Measurements from ENCODE around the gene MCTP1.
"Not testable (repeated sequence)": the region's sequence is repeated elsewhere in the genome, so short reads cannot be mapped to it uniquely, and the experiment has no call there.

The MCTP1 gene

DNA sequence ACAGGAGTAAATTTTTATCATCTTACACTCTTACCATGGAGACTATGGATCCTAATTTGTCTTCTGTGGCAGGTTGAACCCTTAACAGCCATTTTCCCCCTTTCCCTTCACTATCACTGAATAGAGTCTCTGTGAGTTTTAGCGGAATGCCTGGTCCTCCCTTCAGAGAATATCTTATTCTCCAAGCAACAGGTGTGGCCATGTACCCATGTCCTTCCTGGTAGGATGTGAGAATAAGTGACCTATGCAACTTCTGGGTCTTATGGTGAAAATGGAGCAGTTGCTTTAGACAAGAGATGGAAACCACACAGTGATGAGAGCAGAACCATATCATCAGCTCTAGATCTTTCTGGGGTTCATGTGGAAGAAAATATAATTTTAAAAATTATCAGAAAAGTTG lies 312.6 kb downstream of the MCTP1 start:
- DNase-seq (ENCODE audit: insufficient read length) (no peak), FAIRE-seq (no peak)
- no peak for TF ChIP-seq POLR2A (IDR thresholded peaks at IDR 0.05; ENCODE audit: low read depth, low read length)
- TF ChIP-seq TAF1 (IDR thresholded peaks at IDR 0.05; ENCODE audit: borderline replicate concordance, low read depth, low read length) = no peak
- no peak for TF ChIP-seq POLR2AphosphoS5 (IDR thresholded peaks at IDR 0.05; ENCODE audit: low read depth, low read length)

DNA sequence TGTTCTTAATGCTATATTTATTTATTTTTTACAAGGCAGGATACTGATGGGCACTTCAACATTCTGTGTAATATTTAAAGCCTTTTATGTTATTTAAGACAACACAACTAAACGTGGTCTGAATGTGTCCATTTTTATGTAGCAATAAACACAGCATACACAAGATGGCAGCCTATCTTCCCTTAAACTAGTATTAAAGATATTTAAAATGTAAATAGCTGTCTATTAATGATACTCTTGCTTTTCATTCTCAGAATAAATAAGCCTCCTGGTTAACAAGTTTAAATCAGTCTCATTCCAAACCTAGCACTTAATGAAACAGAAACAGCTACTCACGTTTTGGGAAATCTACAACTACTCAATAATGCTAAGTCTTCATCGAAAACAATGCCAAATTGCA lies 315.7 kb downstream of the MCTP1 start:
- FAIRE-seq (no peak), DNase-seq (ENCODE audit: insufficient read length) (no peak)
- TF ChIP-seq TAF1 (IDR thresholded peaks at IDR 0.05; ENCODE audit: borderline replicate concordance, low read depth, low read length) (no peak), POLR2A (IDR thresholded peaks at IDR 0.05; ENCODE audit: low read depth, low read length) (no peak), POLR2AphosphoS5 (IDR thresholded peaks at IDR 0.05; ENCODE audit: low read depth, low read length) (no peak)

DNA sequence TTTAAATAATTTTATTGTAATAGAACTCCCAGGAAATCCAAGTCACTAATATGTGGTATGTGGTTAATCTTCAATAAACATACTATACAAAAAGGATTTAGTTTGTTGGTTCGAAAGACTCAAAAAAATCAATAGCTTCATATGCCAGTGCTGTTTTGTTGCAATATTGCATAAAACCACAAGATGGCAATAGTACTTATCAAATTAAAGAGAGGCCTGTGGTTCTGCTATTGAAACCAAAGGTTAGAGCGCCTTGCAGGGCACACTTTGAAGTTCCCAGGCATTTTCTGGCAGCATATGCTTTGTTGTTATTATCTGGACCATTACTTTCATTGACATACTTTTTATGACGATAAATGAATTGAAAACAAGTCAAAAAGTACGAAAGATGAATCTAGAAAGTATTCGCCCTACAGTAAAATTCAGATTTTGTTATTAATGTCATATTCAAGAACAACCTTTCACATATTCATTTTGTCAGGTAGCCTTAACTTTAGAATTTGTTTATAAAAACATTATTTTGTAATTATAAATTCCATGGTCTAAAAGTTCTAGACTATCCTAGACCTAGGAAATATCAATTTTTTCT lies 316.3 kb downstream of the MCTP1 start:
- TF ChIP-seq POLR2AphosphoS5 (IDR thresholded peaks at IDR 0.05; ENCODE audit: low read depth, low read length) (no peak), POLR2A (IDR thresholded peaks at IDR 0.05; ENCODE audit: low read depth, low read length) (no peak), TAF1 (IDR thresholded peaks at IDR 0.05; ENCODE audit: borderline replicate concordance, low read depth, low read length) (no peak)
- DNase-seq (ENCODE audit: insufficient read length) (peak; percentile 3), FAIRE-seq (peak; percentile 85)

DNA sequence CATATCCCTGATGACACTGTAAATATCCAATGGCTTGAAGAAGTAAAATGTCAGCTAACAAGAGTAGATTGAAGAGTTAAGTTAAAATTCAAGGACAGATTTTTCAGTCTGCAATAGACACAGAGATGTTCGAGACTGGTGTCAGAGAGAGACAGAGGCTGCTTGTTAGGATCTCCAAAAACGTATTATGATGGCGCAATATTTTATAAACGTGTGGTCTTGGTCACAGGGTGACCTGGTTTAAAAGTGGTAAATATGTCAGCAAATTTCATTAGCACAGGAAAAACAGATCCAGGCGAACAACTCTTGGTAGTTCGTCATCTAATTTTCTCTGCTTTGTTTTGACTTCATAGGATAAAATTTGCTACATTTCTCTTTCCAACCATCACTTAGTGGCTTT lies 317.4 kb downstream of the MCTP1 start:
- DNase-seq (ENCODE audit: insufficient read length) (no peak), FAIRE-seq (no peak)
- TF ChIP-seq POLR2AphosphoS5 (IDR thresholded peaks at IDR 0.05; ENCODE audit: low read depth, low read length) (no peak), POLR2A (IDR thresholded peaks at IDR 0.05; ENCODE audit: low read depth, low read length) (no peak), TAF1 (IDR thresholded peaks at IDR 0.05; ENCODE audit: borderline replicate concordance, low read depth, low read length) (no peak)

DNA sequence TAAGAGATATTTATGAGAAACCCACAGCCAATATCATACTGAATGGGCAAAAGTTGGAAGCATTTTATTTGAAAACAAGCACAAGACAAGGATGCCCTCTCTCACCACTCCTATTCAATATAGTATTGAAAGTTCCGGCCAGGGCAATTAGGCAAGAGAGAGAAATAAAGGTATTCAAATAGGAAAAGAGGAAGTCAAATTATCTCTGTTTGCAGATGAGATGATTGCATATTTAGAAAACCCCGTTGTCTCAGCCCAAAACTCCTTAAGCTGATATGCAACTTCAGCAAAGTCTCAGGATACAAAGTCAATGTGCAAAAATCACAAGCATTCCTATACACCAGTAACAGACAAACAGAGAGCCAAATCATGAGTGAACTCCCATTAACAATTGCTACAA lies 325.6 kb downstream of the MCTP1 start:
- not testable (repeated sequence) for FAIRE-seq; DNase-seq (ENCODE audit: insufficient read length)

DNA sequence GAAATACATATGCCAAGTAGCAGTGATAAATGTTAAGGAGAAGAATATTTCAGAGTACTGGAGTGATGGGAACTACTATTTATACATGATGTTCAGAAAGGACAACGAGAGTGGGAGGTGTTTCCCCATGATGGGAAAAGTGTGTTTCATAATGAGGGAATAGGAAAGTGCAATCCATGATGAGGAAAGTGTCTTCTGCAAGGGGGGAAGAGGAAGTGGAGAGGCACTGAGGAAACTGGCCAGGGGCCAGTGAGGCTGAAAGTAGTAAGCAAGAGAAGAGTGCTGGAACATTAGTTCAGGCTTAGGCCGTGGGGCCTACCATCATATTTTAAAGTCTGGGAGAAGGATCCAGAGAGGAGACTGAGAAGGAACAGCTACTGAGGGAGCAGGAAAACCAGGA lies 339.2 kb downstream of the MCTP1 start:
- DNase-seq (ENCODE audit: insufficient read length) (no peak), FAIRE-seq (no peak)
- TF ChIP-seq POLR2A (IDR thresholded peaks at IDR 0.05; ENCODE audit: low read depth, low read length) = no peak

DNA sequence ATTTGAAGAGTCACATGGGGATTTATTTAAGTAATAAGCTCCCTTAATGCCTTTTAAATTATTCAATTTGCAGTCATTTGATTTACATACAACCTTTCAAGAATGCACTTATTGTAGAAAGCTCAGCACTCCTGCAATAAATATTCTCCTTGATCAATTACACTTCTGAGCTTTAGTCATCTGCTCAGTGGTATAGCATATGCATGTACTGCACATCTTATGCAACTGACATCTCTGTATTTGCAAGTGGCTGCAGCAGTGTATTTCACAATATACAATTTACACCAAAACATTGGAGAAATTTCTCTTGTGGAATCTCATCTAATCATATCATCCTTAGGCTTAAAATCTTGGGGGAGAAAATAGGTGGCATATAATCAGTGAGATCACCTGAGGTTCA lies 340.7 kb downstream of the MCTP1 start:
- FAIRE-seq (no peak), DNase-seq (ENCODE audit: insufficient read length) (no peak)
- TF ChIP-seq TAF1 (IDR thresholded peaks at IDR 0.05; ENCODE audit: borderline replicate concordance, low read depth, low read length) = no peak
- no peak for TF ChIP-seq POLR2AphosphoS5 (IDR thresholded peaks at IDR 0.05; ENCODE audit: low read depth, low read length)
- TF ChIP-seq POLR2A (IDR thresholded peaks at IDR 0.05; ENCODE audit: low read depth, low read length) = no peak

DNA sequence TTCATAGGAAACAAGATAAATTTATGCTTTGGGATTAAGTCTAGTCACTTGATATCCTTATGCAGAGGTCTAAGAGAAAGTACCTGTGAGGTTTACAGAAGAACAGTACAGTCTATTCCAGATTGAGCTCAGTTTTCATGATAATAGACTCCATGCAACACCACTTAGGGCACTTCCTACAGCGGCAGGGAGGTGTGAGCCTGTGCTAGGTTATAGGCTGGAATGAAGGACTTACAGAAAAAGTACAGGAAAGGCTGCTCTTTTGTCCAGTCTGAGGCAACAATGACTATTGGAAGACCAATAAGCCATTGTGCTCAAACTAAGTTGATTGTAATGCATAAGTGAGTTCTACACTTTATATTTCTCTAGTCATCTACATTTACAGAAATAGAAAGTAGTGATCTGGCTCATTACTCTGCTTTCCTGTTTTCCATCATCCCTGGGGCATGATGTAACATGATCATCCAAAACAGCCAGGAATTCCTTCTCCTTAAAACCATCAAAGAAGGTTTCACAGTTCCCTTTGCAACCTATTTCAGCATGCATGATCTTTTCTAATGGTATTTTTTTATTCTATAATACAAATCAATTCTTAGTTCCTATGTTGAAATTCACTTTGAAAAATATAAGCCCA lies 343.7 kb downstream of the MCTP1 start:
- TF ChIP-seq TAF1 (IDR thresholded peaks at IDR 0.05; ENCODE audit: borderline replicate concordance, low read depth, low read length) = no peak
- FAIRE-seq (no peak), DNase-seq (ENCODE audit: insufficient read length) (no peak)

DNA sequence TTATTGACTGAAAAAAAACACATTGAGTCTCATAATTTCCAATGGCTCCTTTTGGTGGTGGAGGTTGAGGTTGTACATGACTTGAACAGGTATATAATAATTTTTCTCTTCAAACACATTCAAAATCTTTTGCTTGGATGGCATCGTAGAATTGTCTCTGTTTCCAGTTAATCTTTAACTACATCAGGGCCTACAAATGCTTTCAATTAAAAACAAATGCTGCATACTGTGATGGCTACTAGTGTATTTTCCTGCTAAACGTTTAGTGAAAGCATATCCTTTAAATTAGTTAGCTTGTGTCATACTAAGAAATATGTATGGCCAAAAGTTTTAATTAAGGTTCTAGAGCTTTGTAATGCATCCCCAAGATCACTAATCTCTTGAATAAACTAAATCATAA lies 352.6 kb downstream of the MCTP1 start:
- DNase-seq (ENCODE audit: insufficient read length) (no peak), FAIRE-seq (no peak)
- TF ChIP-seq TAF1 (IDR thresholded peaks at IDR 0.05; ENCODE audit: borderline replicate concordance, low read depth, low read length) (no peak), POLR2A (IDR thresholded peaks at IDR 0.05; ENCODE audit: low read depth, low read length) (no peak), POLR2AphosphoS5 (IDR thresholded peaks at IDR 0.05; ENCODE audit: low read depth, low read length) (no peak)

DNA sequence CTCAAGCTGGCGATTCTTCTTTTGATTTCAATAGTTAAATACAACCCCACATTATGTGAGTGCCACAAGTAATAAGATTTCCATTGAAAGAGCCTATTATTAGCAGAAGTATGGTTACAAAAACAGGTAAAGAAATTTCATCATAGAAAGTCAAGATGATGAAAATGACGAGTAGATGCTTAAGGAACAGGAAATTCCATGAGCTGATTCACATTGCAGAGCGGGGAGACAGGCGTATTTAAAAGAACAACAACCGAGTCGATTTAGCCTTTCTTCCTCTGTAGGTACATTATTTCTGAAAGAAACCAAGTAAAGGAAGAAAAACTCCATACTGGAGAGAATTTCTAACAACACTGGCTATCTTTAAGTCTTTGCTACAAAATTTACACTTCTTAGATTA lies 356.0 kb downstream of the MCTP1 start:
- TF ChIP-seq TAF1 (IDR thresholded peaks at IDR 0.05; ENCODE audit: borderline replicate concordance, low read depth, low read length) (no peak), POLR2A (IDR thresholded peaks at IDR 0.05; ENCODE audit: low read depth, low read length) (no peak), POLR2AphosphoS5 (IDR thresholded peaks at IDR 0.05; ENCODE audit: low read depth, low read length) (no peak)
- DNase-seq (ENCODE audit: insufficient read length) (no peak), FAIRE-seq (no peak)

DNA sequence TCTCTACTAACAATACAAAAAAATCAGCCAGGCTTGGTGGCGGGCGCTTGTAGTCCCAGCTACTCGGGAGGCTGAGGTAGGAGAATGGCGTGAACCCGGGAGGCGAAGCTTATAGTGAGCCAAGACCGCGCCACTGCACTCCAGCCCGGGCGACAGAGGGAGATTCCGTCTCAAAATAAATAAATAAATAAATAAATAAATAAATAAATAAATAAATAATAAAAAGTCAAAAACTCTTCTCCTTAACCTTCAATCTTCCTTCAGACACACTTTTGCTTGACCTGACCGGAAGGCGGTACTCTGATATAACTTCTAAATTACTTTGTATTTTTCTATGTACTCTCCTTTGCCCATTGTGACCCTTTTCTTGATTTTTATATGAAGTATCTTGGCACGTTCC lies 364.3 kb downstream of the MCTP1 start:
- DNase-seq (ENCODE audit: insufficient read length) (no peak), FAIRE-seq (no peak)
- TF ChIP-seq POLR2AphosphoS5 (IDR thresholded peaks at IDR 0.05; ENCODE audit: low read depth, low read length) (no peak), TAF1 (IDR thresholded peaks at IDR 0.05; ENCODE audit: borderline replicate concordance, low read depth, low read length) (no peak), POLR2A (IDR thresholded peaks at IDR 0.05; ENCODE audit: low read depth, low read length) (no peak)

DNA sequence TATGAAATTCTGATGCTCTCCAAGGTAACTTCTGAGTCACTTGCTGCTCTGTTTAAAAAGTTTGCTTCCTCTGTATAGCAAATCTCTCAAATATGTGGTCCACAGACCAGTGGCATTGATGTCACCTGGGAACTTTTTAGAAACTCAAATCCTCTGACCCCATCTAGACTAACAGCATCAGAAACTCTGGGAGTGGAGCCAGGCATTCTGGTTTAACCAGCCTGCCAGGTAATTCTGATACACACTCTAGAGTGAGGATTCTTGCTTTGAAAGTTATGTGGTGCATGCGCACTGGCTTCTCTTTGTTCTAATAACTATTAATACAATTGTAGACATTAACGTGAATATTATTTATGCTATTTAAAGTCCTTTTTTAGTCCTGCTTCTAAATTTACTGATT lies 368.3 kb downstream of the MCTP1 start:
- TF ChIP-seq POLR2A (IDR thresholded peaks at IDR 0.05; ENCODE audit: low read depth, low read length) = no peak
- TF ChIP-seq POLR2AphosphoS5 (IDR thresholded peaks at IDR 0.05; ENCODE audit: low read depth, low read length) = no peak
- DNase-seq (ENCODE audit: insufficient read length) = no peak
- FAIRE-seq = no peak

DNA sequence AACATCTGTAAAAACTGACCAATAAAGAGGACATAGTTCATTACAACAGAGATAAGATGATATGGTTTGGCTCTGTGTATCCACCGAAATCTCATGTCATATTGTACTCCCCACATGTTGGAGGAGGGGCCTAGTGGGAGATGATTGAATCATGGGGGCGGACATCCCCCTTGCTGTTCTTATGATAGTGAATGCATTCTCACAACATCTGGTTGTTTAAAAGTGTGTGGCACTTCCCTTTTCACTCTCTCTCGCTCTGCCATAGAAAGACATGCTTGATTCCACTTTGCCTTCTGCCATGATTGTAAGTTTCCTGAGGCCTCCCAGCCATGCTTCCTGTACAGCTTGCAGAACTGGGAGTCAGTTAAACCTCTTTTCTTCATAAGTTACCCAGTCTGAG lies 373.6 kb downstream of the MCTP1 start:
- TF ChIP-seq TAF1 (IDR thresholded peaks at IDR 0.05; ENCODE audit: borderline replicate concordance, low read depth, low read length) = no peak
- TF ChIP-seq POLR2AphosphoS5 (IDR thresholded peaks at IDR 0.05; ENCODE audit: low read depth, low read length) = no peak
- no peak for TF ChIP-seq POLR2A (IDR thresholded peaks at IDR 0.05; ENCODE audit: low read depth, low read length)
- peak; percentile 82 for FAIRE-seq
- no peak for DNase-seq (ENCODE audit: insufficient read length)
